GM19372 (cell line): ENCODE results near the gene PYCARD.

Source experiments
- ATAC-seq: cut with Tn5 transposase; IDR thresholded peaks from one replicate; pipeline ENCODE4 v1.9.1; 2021; ENCODE audit warnings: mild to moderate bottlenecking, low read depth, moderate library complexity; ENCODE audit not compliant: unreplicated experiment

Gene PYCARD

GRCh38 chr16:31167315-31167714 is 35.2 kb downstream of the PYCARD start:
- ATAC-seq = no peak

- no peak for ATAC-seq
Observed at GRCh38 chr16:31157136-31157535, 45.4 kb downstream of the PYCARD start.
